Measurements from ENCODE around the gene ALMS1.

DNA sequence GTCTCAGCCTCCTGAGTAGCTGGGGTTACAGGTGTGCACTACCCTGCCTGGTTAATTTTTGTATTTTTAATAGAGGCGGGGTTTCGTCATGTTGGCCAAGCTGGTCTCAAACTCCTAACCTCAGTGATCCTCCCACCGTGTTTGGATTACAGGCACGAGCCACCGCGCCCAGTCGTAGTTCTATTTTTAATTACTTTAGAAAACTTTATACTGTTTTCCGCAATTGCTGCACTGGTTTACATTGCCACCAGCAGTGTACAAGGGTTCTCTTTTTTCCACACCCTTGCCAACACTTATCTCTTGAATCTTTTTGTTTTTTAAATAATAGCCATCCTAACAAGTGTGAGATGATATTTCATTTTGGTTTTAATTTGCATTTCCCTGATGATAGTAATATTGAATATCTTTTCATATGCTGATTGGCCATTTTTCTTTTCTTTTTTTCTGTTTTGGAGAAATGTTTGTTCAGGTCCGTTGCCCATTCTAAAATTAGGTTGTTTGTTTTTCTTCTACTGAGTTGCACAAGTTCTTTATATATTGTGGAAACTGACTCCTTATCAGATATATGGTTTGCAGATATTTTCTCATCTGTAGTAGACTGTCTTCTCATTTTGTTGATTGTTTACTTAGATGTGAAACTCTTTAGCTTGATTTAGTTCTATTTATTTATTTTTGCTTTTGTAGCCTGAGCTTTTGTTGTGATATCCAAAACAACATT lies 16.9 kb downstream of the ALMS1 start:
- no peak for TF ChIP-seq CTCF (IDR thresholded peaks at IDR 0.05)
- TF ChIP-seq POLR2AphosphoS5 (IDR thresholded peaks at IDR 0.05), result no peak
- no peak for TF ChIP-seq EP300 (IDR thresholded peaks at IDR 0.05)
